Gastrocnemius medialis (tissue), 4 donors: ENCODE data around the gene PDE4B. TPM values are rescaled to one million over a fixed set of nuclear protein-coding genes. Genes with fewer than 3 reads are reported as not detected.
A peak's percentile ranks its signal among the peaks of the same experiment; 100 is the strongest.

Source experiments
- ATAC-seq, 2 donors: fragments of 150-250 bp; one replicate each; pipeline ENCODE4 v1.9.1; 2016
- DNase-seq, 2 donors: peaks; one replicate each; pipeline ENCODE4 v3.0.0-alpha.2; 2019
- H3K27ac ChIP-seq, 4 donors: fragments of 200-600 bp; sonication (generic); 1 replicate in 1 of 4; 2 replicates in 3 of 4; pipeline ENCODE4 v1.5.1; 2016 to 2018; ENCODE audit warnings: mild to moderate bottlenecking in 2 of 4, moderate library complexity in 1 of 4
- H3K27me3 ChIP-seq, 3 donors: fragments of 200-600 bp; sonication (generic) in 2 of 3; 1 replicate in 1 of 3; 2 replicates in 2 of 3; pipeline versions ENCODE4 v1.5.1 to v1.6.0; 2016 to 2019; ENCODE audit warnings: mild to moderate bottlenecking in 1 of 3, moderate library complexity in 1 of 3
- H3K36me3 ChIP-seq, 2 donors: fragments of 200-600 bp; sonication (generic) in 1 of 2; one replicate each; pipeline ENCODE4 v1.5.1; 2017 to 2018
- H3K4me1 ChIP-seq, 2 donors: fragments of 200-600 bp; sonication (generic) in 1 of 2; one replicate each; pipeline ENCODE4 v1.5.1; 2016 to 2017; ENCODE audit warnings: mild to moderate bottlenecking in 2 of 2
- H3K4me3 ChIP-seq, 4 donors: fragments of 200-600 bp; sonication (generic) in 3 of 4; 1 replicate in 1 of 4; 2 replicates in 3 of 4; pipeline ENCODE4 v1.5.1; 2016 to 2019; ENCODE audit warnings: mild to moderate bottlenecking in 2 of 4
- H3K9me3 ChIP-seq, 3 donors: fragments of 200-600 bp; sonication (generic) in 2 of 3; 1 replicate in 1 of 3; 2 replicates in 2 of 3; pipeline ENCODE4 v1.5.1; 2016 to 2019
- POLR2A ChIP-seq, 2 donors: fragments of 450-650 bp; IDR thresholded peaks; one replicate each; pipeline ENCODE4 v1.6.1; 2017; ENCODE audit warnings: antibody characterized with exemption in 2 of 2, mild to moderate bottlenecking in 2 of 2, moderate library complexity in 2 of 2
- in situ Hi-C, 4 donors: fragments of 200-750 bp; cut with MboI; loops; one replicate each; pipeline versions ENCODE4 v1.15.0 to v1.8.0; 2017; ENCODE audit warnings: low sequenced_read_pairs in 4 of 4
- intact Hi-C: fragments of 100-400 bp; cut with DNase I; formaldehyde crosslinking; loops from one replicate; pipeline ENCODE4 v1.15.1; 2023; ENCODE audit warnings: low total_unique reads
- total RNA-seq, 4 donors: library from RNA; depleted of rRNA; stranded (reverse); fragments of >200 nt; gene quantifications; one replicate each; pipeline versions ENCODE4 v1.1.0 to v1.2.3, GENCODE V29; 2016
- TF ChIP-seq, protein P1 (sequence below), 5 experiments: fragments of 450-650 bp in 3 of 5; fragments of 200-600 bp in 2 of 5; sonication (generic) in 2 of 5; IDR thresholded peaks in 4 of 5; conservative IDR thresholded peaks in 1 of 5; 1 replicate in 4 of 5; 2 replicates in 1 of 5; pipeline ENCODE4 v1.5.1; 2016 to 2019; ENCODE audit warnings: antibody characterized with exemption in 5 of 5, mild to moderate bottlenecking in 3 of 5, moderate library complexity in 3 of 5

The PDE4B gene
- total RNA-seq, 4 donors from 2014 or later, result 4.5 to 8.5 (median 7.9) TPM

DNA sequence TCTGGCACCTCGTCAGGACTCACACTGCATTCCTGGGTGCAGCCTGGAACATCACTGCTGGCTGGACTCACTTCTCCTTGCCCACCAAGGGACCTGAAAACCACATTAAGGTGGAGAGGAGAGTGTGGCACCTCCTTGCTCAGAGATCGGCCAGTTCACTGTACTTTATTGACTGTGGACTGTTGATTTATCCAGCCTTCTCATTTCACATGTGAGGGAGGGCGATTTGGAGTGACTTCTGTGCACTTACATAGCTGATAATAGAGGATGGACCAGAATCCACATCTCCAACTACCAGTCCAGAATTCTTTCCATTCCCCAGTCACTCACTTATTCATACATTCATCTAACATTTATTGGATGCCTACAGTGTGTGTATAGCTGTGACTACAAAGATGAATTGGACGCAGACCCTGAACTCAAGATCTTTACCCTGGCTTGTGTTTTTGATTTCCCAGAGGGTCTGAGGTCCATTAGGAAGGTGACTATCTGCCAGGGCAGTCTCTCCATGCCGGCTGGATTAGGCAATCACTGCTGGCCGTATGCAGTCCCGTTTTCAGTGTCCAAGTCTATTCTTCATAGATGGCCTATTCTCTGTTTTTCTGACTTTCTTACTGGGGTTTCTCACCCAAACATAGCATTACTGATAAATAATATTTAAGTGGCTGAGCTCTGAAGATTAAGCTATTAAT is 507.7 kb downstream of the PDE4B start:
- Histone ChIP-seq H3K27me3 (no peaks in the 10 kb centered on the region), H3K9me3 (no peaks in the 10 kb centered on the region), H3K4me3 (peak overlapping the region; percentile 40 to 61 (median 47)), H3K36me3 (no peaks in the 10 kb centered on the region), H3K4me1 (peaks cover 43% of the 10 kb centered on the region in 2 donors), H3K27ac (peak overlapping the region; percentile 74 to 86 (median 82))
- intact Hi-C loops (no loop called here), in situ Hi-C loops (no loop called here)
- TF ChIP-seq, protein P1, sequence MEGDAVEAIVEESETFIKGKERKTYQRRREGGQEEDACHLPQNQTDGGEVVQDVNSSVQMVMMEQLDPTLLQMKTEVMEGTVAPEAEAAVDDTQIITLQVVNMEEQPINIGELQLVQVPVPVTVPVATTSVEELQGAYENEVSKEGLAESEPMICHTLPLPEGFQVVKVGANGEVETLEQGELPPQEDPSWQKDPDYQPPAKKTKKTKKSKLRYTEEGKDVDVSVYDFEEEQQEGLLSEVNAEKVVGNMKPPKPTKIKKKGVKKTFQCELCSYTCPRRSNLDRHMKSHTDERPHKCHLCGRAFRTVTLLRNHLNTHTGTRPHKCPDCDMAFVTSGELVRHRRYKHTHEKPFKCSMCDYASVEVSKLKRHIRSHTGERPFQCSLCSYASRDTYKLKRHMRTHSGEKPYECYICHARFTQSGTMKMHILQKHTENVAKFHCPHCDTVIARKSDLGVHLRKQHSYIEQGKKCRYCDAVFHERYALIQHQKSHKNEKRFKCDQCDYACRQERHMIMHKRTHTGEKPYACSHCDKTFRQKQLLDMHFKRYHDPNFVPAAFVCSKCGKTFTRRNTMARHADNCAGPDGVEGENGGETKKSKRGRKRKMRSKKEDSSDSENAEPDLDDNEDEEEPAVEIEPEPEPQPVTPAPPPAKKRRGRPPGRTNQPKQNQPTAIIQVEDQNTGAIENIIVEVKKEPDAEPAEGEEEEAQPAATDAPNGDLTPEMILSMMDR (IDR thresholded peaks at IDR 0.05 in 4 of 5, conservative IDR thresholded peaks at IDR 0.05 in 1 of 5), result no peak
- no peak for TF ChIP-seq POLR2A (IDR thresholded peaks at IDR 0.05)
- DNase-seq, result peak; percentile 16 to 47
- ATAC-seq, result peak; percentile 50 to 81

DNA sequence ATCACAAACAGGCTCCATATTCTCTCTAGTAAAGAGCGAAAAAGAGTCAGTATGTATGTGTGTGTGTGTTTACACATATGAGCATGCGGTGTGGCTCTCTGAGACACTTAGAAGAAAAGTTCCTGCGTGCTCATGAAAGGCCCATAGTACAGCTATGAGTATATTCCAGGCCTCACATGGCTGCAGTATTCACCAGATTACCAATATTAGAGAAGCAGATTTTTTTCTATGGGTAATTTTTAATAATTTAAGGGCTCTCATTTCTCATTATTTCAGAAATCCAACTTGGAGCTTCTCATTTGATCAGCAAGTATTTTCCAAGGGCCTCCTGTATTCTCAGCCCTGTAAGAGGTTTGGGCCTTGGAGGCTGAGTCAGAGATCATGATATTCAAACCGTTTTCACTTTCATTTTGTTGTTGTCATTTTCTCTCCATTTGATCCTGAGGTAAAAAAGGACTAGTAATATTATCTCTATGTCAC is 508.3 kb downstream of the PDE4B start:
- intact Hi-C loops, result no loop called here
- no peaks in the 10 kb centered on the region for H3K27me3 ChIP-seq
- no peaks in the 10 kb centered on the region for H3K36me3 ChIP-seq
- H3K4me3 ChIP-seq, result peak overlapping the region; percentile 40 to 61 (median 47)
- ATAC-seq (peak; percentile 67 to 79), DNase-seq (no peak)
- H3K9me3 ChIP-seq, result no peaks in the 10 kb centered on the region
- in situ Hi-C loops, result no loop called here
- peak overlapping the region; percentile 74 to 86 (median 82) for H3K27ac ChIP-seq
- no peak for TF ChIP-seq POLR2A (IDR thresholded peaks at IDR 0.05)
- TF ChIP-seq, protein P1 (IDR thresholded peaks at IDR 0.05 in 4 of 5, conservative IDR thresholded peaks at IDR 0.05 in 1 of 5), result no peak
- H3K4me1 ChIP-seq, result peaks cover 43% of the 10 kb centered on the region in 2 donors

DNA sequence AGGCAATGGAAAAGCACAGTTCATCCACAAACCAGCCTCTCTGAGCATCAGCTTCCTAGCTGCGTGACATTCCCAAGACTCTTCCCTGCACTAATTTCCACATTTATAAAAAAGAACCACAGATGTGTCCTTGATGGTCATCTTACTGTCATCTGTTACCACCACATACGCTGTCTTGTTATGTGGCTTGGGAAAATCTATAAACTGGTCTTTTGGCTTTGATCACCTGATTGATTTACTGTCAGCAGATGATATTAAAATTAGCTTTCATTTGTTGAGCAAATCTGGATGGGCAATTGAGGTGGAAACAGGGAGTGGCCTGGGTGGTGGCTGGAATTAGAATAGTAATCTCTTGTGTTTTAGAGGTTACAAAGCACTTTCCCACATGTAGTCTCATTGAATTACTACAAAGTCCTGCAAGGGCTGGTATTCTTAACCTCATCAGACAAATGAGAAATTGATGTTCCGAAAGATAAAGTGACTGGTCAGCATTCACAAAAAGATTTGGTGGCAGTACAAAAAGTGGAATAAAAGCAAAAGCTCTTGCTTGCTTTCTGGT is 509.6 kb downstream of the PDE4B start:
- DNase-seq (no peak), ATAC-seq (no peak)
- in situ Hi-C loops, result no loop called here
- Histone ChIP-seq H3K9me3 (no peaks in the 10 kb centered on the region), H3K36me3 (no peaks in the 10 kb centered on the region), H3K27me3 (no peaks in the 10 kb centered on the region), H3K4me3 (no peak overlapping the region), H3K27ac (peak overlapping the region; percentile 74 to 86 (median 82)), H3K4me1 (peaks cover 43% of the 10 kb centered on the region in 2 donors)
- intact Hi-C loops, result no loop called here
- TF ChIP-seq POLR2A (IDR thresholded peaks at IDR 0.05), result no peak
- TF ChIP-seq, protein P1 (IDR thresholded peaks at IDR 0.05 in 4 of 5, conservative IDR thresholded peaks at IDR 0.05 in 1 of 5), result no peak

DNA sequence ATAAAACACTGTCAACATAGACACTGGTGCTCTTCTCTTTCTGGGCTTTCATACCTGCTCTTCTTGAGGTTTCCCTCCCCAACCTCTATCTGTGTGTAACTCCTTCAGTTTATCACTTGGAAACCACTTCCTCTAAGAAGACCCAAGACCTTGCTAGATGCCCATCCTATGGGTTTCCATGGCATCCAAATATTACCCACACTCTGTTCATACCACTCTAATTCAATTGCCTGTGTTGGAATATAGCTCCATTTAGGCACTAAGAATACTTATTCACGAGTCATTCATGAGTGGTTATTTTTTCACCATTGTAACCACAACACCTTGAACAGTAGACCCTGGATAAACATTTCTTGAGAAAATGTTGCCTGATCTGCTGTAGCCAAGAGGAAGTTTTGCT is 510.1 kb downstream of the PDE4B start:
- H3K4me3 ChIP-seq, result no peak overlapping the region
- H3K27me3 ChIP-seq, result no peaks in the 10 kb centered on the region
- H3K4me1 ChIP-seq, result peaks cover 43% of the 10 kb centered on the region in 2 donors
- ATAC-seq, result no peak
- intact Hi-C loops, result no loop called here
- no peak for DNase-seq
- TF ChIP-seq, protein P1 (IDR thresholded peaks at IDR 0.05 in 4 of 5, conservative IDR thresholded peaks at IDR 0.05 in 1 of 5), result no peak
- TF ChIP-seq POLR2A (IDR thresholded peaks at IDR 0.05), result no peak
- in situ Hi-C loops, result no loop called here
- no peaks in the 10 kb centered on the region for H3K36me3 ChIP-seq
- H3K27ac ChIP-seq, result peak overlapping the region; percentile 74 to 86 (median 82)
- H3K9me3 ChIP-seq, result no peaks in the 10 kb centered on the region
